ENCODE results near the gene LENEP.
A peak's percentile ranks its signal among the peaks of the same experiment; 100 is the strongest.

LENEP gene

GRCh38 chr1:154987326-154987725 is 6.1 kb upstream of the LENEP start:
- Histone ChIP-seq H3K79me1 (ENCODE audit: low read depth, low read length) (peaks cover 12% of the 10 kb centered on the region), H3K36me3 (replicated peaks in 1 of 2; ENCODE audit: control insufficient read depth in 2 of 2, insufficient read depth in 2 of 2, low read length in 2 of 2) (peaks cover 32 to 61% of the 10 kb centered on the region in 2 donors), H3K9me3 (replicated peaks in 1 of 2; ENCODE audit: control insufficient read depth in 2 of 2, insufficient read depth in 1 of 2, low read depth in 1 of 2, low read length in 2 of 2) (no peaks in the 10 kb centered on the region), H3K4ac (ENCODE audit: low read length) (no peak overlapping the region), H3K4me3 (ENCODE audit: low read length in 2 of 2) (no peak overlapping the region), H2BK120ac (ENCODE audit: low read depth, low read length) (no peak overlapping the region), H2BK15ac (ENCODE audit: low read length) (no peak overlapping the region), H4K8ac (ENCODE audit: low read depth, low read length) (no peak overlapping the region), H2AFZ (ENCODE audit: low read length) (no peak overlapping the region), H3K4me2 (ENCODE audit: insufficient read depth, low read length, poor library complexity, severe bottlenecking) (no peak overlapping the region), H3K14ac (ENCODE audit: low read length) (no peak overlapping the region), H3K4me1 (ENCODE audit: control insufficient read depth in 2 of 2, insufficient read depth in 1 of 2, low read depth in 1 of 2, low read length in 2 of 2) (peaks cover 1 to 5% of the 10 kb centered on the region in 2 donors), H3K23ac (ENCODE audit: low read depth, low read length, poor library complexity) (no peak overlapping the region), H2BK5ac (ENCODE audit: low read length) (no peak overlapping the region), H3K27me3 (ENCODE audit: control insufficient read depth in 3 of 3, insufficient read depth in 3 of 3, low read depth in 1 of 3, low read length in 3 of 3) (no peaks in the 10 kb centered on the region), H3K18ac (ENCODE audit: low read length) (no peak overlapping the region), H2AK5ac (ENCODE audit: low read depth, low read length) (no peak overlapping the region), H3K27ac (replicated peaks; ENCODE audit: low read length) (no peak overlapping the region), H4K91ac (ENCODE audit: low read depth, low read length, poor library complexity) (no peak overlapping the region), H3K9ac (ENCODE audit: low read depth, low read length, poor library complexity) (no peak overlapping the region), H2BK12ac (ENCODE audit: low read length) (no peak overlapping the region)
- DNase-seq (ENCODE audit: low spot score): no peak
- no CpG with 5 or more reads among the region's 6 CpGs for WGBS, 2 donors (ENCODE audit: extremely low coverage in 2 of 2, insufficient read length in 2 of 2, insufficient replicate concordance in 1 of 2)

GRCh38 chr1:154988058-154988954 is 5.1 kb upstream of the LENEP start:
- Histone ChIP-seq H3K36me3 (replicated peaks in 1 of 2; ENCODE audit: control insufficient read depth in 2 of 2, insufficient read depth in 2 of 2, low read length in 2 of 2) (peaks cover 37 to 70% of the 10 kb centered on the region in 2 donors), H3K4me3 (ENCODE audit: low read length in 2 of 2) (no peak overlapping the region), H3K14ac (ENCODE audit: low read length) (no peak overlapping the region), H3K9ac (ENCODE audit: low read depth, low read length, poor library complexity) (no peak overlapping the region), H2BK15ac (ENCODE audit: low read length) (no peak overlapping the region), H4K91ac (ENCODE audit: low read depth, low read length, poor library complexity) (no peak overlapping the region), H3K18ac (ENCODE audit: low read length) (no peak overlapping the region), H3K79me1 (ENCODE audit: low read depth, low read length) (peaks cover 12% of the 10 kb centered on the region), H2BK120ac (ENCODE audit: low read depth, low read length) (no peak overlapping the region), H3K9me3 (replicated peaks in 1 of 2; ENCODE audit: control insufficient read depth in 2 of 2, insufficient read depth in 1 of 2, low read depth in 1 of 2, low read length in 2 of 2) (no peaks in the 10 kb centered on the region), H3K4me2 (ENCODE audit: insufficient read depth, low read length, poor library complexity, severe bottlenecking) (no peak overlapping the region), H3K4ac (ENCODE audit: low read length) (no peak overlapping the region), H2BK12ac (ENCODE audit: low read length) (no peak overlapping the region), H3K27me3 (ENCODE audit: control insufficient read depth in 3 of 3, insufficient read depth in 3 of 3, low read depth in 1 of 3, low read length in 3 of 3) (no peaks in the 10 kb centered on the region), H2AK5ac (ENCODE audit: low read depth, low read length) (no peak overlapping the region), H3K27ac (replicated peaks; ENCODE audit: low read length) (no peak overlapping the region), H4K8ac (ENCODE audit: low read depth, low read length) (no peak overlapping the region), H3K23ac (ENCODE audit: low read depth, low read length, poor library complexity) (no peak overlapping the region), H2AFZ (ENCODE audit: low read length) (no peak overlapping the region), H2BK5ac (ENCODE audit: low read length) (no peak overlapping the region), H3K4me1 (ENCODE audit: control insufficient read depth in 2 of 2, insufficient read depth in 1 of 2, low read depth in 1 of 2, low read length in 2 of 2) (peaks cover 5 to 10% of the 10 kb centered on the region in 2 donors)
- DNase-seq (ENCODE audit: low spot score): no peak
- no CpG with 5 or more reads among the region's 17 CpGs for WGBS, 2 donors (ENCODE audit: extremely low coverage in 2 of 2, insufficient read length in 2 of 2, insufficient replicate concordance in 1 of 2)

DNA sequence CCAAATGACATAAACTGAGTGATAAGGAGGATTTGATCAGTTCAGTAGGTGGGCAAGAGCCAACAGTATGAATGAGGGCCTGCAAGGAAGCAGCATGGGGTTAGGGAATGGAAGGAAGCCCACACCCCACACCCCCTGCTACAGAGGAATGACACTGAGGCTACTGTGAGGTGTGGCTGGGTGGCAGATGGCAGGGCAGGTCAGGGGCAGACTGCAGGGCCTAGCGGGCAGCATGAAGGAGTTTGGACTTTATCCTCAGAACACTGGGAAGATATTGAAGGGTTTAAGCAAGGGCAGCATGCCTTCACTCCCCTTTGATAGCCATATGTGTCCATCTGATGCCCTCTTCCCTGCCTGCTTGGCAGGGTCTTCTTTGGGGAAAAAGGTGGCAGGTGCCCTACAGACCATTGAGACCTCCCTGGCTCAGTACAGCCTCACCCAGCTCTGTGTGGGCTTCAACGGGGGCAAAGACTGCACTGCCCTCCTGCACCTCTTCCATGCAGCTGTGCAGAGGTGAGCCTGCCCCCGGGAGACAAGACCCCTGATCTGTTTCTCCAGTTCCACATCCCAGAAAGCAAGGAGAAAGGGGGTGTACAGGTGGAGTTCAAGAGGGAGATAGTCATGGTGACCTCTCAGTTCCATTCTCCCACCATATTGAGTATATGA is 4.1 kb upstream of the LENEP start:
- no peak overlapping the region for H2BK5ac ChIP-seq (ENCODE audit: low read length)
- H3K14ac ChIP-seq (ENCODE audit: low read length): no peak overlapping the region
- peaks cover 6% of the 10 kb centered on the region in 2 donors for H3K4me1 ChIP-seq (ENCODE audit: control insufficient read depth in 2 of 2, insufficient read depth in 1 of 2, low read depth in 1 of 2, low read length in 2 of 2)
- H3K9me3 ChIP-seq (replicated peaks in 1 of 2; ENCODE audit: control insufficient read depth in 2 of 2, insufficient read depth in 1 of 2, low read depth in 1 of 2, low read length in 2 of 2): no peaks in the 10 kb centered on the region
- H2AFZ ChIP-seq (ENCODE audit: low read length): no peak overlapping the region
- no peak overlapping the region for H3K4me3 ChIP-seq (ENCODE audit: low read length in 2 of 2)
- no peak overlapping the region for H2BK12ac ChIP-seq (ENCODE audit: low read length)
- no peak for DNase-seq (ENCODE audit: low spot score)
- H3K4ac ChIP-seq (ENCODE audit: low read length): no peak overlapping the region
- no peak overlapping the region for H4K8ac ChIP-seq (ENCODE audit: low read depth, low read length)
- peaks cover 7% of the 10 kb centered on the region for H3K79me1 ChIP-seq (ENCODE audit: low read depth, low read length)
- no peak overlapping the region for H2BK120ac ChIP-seq (ENCODE audit: low read depth, low read length)
- peaks cover 38 to 73% of the 10 kb centered on the region in 2 donors for H3K36me3 ChIP-seq (replicated peaks in 1 of 2; ENCODE audit: control insufficient read depth in 2 of 2, insufficient read depth in 2 of 2, low read length in 2 of 2)
- H4K91ac ChIP-seq (ENCODE audit: low read depth, low read length, poor library complexity): no peak overlapping the region
- H3K27me3 ChIP-seq (ENCODE audit: control insufficient read depth in 3 of 3, insufficient read depth in 3 of 3, low read depth in 1 of 3, low read length in 3 of 3): no peaks in the 10 kb centered on the region
- no peak overlapping the region for H3K23ac ChIP-seq (ENCODE audit: low read depth, low read length, poor library complexity)
- H3K9ac ChIP-seq (ENCODE audit: low read depth, low read length, poor library complexity): no peak overlapping the region
- no peak overlapping the region for H3K18ac ChIP-seq (ENCODE audit: low read length)
- no peak overlapping the region for H3K4me2 ChIP-seq (ENCODE audit: insufficient read depth, low read length, poor library complexity, severe bottlenecking)
- no peak overlapping the region for H2BK15ac ChIP-seq (ENCODE audit: low read length)
- no CpG with 5 or more reads among the region's 3 CpGs for WGBS, 2 donors (ENCODE audit: extremely low coverage in 2 of 2, insufficient read length in 2 of 2, insufficient replicate concordance in 1 of 2)
- no peak overlapping the region for H3K27ac ChIP-seq (replicated peaks; ENCODE audit: low read length)
- no peak overlapping the region for H2AK5ac ChIP-seq (ENCODE audit: low read depth, low read length)

DNA sequence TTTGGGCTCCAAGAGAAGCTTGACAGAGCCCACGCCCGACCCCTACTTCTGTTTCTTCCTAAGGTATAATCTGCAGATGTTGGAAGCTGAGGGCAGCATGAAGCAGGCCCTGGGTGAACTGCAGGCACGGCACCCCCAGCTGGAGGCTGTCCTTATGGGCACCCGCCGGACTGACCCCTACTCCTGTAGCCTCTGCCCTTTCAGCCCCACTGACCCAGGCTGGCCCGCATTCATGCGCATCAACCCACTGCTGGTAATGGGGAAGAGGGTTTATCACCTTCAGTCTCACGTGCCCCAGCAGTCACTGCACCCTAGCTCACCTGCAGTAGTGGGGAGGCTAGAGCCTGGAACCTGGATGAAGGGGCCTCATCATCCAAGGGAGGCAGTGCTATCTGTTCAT is 3.1 kb upstream of the LENEP start:
- H3K36me3 ChIP-seq (replicated peaks in 1 of 2; ENCODE audit: control insufficient read depth in 2 of 2, insufficient read depth in 2 of 2, low read length in 2 of 2): peaks cover 38 to 66% of the 10 kb centered on the region in 2 donors
- no peak overlapping the region for H2BK15ac ChIP-seq (ENCODE audit: low read length)
- no peak overlapping the region for H4K91ac ChIP-seq (ENCODE audit: low read depth, low read length, poor library complexity)
- peak overlapping the region; percentile 29 for H2BK5ac ChIP-seq (ENCODE audit: low read length)
- no peak overlapping the region for H2AK5ac ChIP-seq (ENCODE audit: low read depth, low read length)
- no peaks in the 10 kb centered on the region for H3K9me3 ChIP-seq (replicated peaks in 1 of 2; ENCODE audit: control insufficient read depth in 2 of 2, insufficient read depth in 1 of 2, low read depth in 1 of 2, low read length in 2 of 2)
- H3K23ac ChIP-seq (ENCODE audit: low read depth, low read length, poor library complexity): no peak overlapping the region
- DNase-seq (ENCODE audit: low spot score): no peak
- peak overlapping the region in 1 of 2 donors; percentile 4 for H3K4me3 ChIP-seq (ENCODE audit: low read length in 2 of 2)
- no peak overlapping the region for H3K4me2 ChIP-seq (ENCODE audit: insufficient read depth, low read length, poor library complexity, severe bottlenecking)
- no peak overlapping the region for H2AFZ ChIP-seq (ENCODE audit: low read length)
- H3K14ac ChIP-seq (ENCODE audit: low read length): no peak overlapping the region
- no CpG with 5 or more reads among the region's 8 CpGs for WGBS, 2 donors (ENCODE audit: extremely low coverage in 2 of 2, insufficient read length in 2 of 2, insufficient replicate concordance in 1 of 2)
- no peak overlapping the region for H2BK120ac ChIP-seq (ENCODE audit: low read depth, low read length)
- H3K27me3 ChIP-seq (ENCODE audit: control insufficient read depth in 3 of 3, insufficient read depth in 3 of 3, low read depth in 1 of 3, low read length in 3 of 3): no peaks in the 10 kb centered on the region
- H3K4ac ChIP-seq (ENCODE audit: low read length): no peak overlapping the region
- H3K9ac ChIP-seq (ENCODE audit: low read depth, low read length, poor library complexity): no peak overlapping the region
- no peak overlapping the region for H4K8ac ChIP-seq (ENCODE audit: low read depth, low read length)
- no peak overlapping the region for H3K27ac ChIP-seq (replicated peaks; ENCODE audit: low read length)
- H3K4me1 ChIP-seq (ENCODE audit: control insufficient read depth in 2 of 2, insufficient read depth in 1 of 2, low read depth in 1 of 2, low read length in 2 of 2): peaks cover 6% of the 10 kb centered on the region in 2 donors
- H2BK12ac ChIP-seq (ENCODE audit: low read length): no peak overlapping the region
- peaks cover 5% of the 10 kb centered on the region for H3K79me1 ChIP-seq (ENCODE audit: low read depth, low read length)
- no peak overlapping the region for H3K18ac ChIP-seq (ENCODE audit: low read length)
